ENCODE results near the gene CRYBG1.

DNA sequence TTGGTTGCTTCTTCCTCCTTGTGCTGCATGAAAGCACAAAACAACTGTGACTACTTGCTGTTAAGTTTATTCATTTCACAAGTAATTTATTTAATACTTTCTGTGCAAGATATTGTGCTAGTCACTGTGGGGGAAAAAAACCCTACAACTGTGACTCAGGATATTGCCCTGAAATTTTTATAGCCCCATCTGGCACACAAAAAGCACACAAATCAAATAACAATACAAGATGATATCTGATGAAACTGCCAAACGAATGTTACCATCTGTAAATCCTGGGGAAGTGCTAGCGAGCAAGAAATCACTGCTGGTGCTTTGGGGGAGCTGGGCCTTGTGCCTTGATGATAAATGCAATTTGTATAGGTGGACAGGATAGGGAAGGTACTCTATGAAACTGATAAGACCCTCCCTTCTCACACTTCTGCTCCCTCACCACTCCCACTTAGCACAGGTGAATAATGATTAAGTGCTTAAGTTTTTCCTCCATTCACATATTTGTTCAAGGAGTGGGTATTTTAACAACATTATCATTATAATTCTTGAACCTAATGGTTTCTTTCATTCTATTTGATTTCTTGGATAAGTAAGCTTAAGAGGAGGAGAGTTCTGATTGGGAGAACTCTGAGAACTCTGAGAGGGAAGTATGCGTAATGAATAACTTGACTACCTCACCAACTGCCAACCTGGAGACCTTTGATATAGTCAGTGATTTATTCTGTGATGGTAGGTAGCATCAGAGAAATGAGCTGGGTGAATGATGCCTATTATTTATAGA is 153.5 kb downstream of the CRYBG1 start:
- no peak for TF ChIP-seq CTCF (IDR thresholded peaks at IDR 0.05)
- no peak for TF ChIP-seq POLR2A (IDR thresholded peaks at IDR 0.05)

Data from body of pancreas (tissue), 4 donors.